Erythroblast (primary cell): ENCODE data around the gene PACSIN1.

Experiments
- DNase-seq, 2 experiments: peaks; one replicate each; lab custom pipeline; 2025; lab: John Stamatoyannopoulos, UW
- GATA1 ChIP-seq: IDR thresholded peaks from 2 replicates; pipeline ENCODE4 v1.6.1; 2011; ENCODE audit warnings: low read depth, mild to moderate bottlenecking, control low read depth, low read length, moderate library complexity
- POLR2A ChIP-seq: IDR thresholded peaks from 2 replicates; pipeline ENCODE4 v1.6.1; 2011; ENCODE audit warnings: mild to moderate bottlenecking, low read length

PACSIN1 gene

DNA sequence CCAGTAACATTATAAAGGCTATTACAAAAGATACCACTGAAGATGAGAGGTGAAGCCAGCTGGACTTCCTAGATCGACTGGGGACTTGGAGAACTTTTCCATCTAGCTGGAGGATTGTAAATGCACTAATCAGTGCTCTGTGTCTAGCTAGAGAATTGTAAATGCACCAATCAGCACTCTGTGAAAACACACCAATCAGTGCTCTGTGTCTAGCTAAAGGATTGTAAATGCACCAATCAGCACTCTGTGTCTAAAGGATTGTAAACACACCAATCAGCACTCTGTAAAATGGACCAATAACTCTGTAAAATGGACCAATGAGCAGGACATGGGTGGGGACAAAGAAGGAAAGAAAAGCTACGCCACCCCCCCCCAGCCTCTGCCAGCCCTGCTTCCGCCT is 26.4 kb upstream of the PACSIN1 start:
- TF ChIP-seq POLR2A (no peak), GATA1 (no peak)
- no peak for DNase-seq

DNA sequence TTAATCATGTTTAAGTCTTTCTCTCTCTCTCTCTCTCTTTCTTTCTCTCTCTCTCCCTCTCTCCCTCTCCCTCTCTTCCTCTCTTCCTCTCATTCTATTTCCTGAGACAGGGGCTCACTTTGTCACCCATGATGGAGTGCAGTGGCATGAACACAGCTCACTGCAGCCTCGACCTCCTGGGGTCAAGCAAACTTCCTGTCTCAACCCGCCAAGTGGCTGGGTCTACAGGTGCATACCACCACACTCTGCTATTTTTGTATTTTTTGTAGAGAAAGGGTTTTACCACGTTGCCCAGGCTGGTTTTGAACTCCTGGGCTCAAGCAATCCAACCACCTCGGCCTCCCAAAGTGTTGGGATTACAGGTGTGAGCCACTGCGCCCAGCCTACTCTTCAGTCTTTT is 24.4 kb upstream of the PACSIN1 start:
- no peak for DNase-seq
- TF ChIP-seq GATA1 (no peak), POLR2A (no peak)

DNA sequence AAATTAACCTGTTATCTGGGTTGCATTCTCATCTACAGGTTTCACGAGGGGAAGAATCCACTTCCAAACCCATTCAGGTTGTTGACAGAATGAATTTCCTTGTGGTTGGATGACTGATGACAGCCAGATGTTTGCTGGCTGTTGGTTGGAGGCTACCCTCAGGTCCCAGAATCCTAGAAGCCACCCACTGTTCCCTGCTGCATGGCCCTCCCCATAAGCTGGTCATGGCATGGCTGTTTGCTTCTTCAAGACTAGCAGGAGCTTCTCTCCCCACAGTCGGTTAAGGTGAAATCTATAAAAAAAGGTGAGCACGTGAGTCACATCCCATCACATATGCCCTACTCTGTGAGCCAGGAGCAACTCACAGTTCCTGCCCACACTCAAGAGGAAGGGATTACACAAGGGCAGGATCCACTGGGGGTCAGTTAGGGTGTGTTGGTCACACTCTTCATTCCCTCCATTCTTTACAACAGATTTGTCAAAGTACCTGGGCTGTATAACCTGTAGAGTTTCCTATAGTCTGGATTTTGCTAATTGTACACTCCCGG is 20.5 kb upstream of the PACSIN1 start:
- TF ChIP-seq GATA1: no peak
- TF ChIP-seq POLR2A: no peak
- no peak for DNase-seq

DNA sequence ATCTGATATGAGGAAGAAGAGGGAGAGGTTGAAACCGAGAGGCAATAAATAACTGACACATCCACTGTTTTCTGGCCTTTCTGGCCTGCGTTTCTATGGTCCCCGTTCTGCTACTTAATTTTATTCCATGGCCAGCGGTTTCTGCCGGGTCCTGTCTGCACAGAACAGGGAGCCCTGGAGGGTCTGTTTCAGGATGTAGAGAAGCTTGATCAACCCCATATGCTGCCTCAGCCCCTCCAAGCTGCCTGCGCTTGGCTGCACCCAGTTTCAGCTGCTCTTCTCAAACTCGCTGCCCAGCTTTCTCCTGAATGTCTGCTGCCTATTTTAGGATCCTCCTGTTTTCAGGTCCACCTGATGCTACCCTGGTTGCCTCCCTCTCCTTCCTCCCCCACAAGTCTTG is 18.5 kb upstream of the PACSIN1 start:
- DNase-seq: no peak
- TF ChIP-seq GATA1: no peak
- no peak for TF ChIP-seq POLR2A

DNA sequence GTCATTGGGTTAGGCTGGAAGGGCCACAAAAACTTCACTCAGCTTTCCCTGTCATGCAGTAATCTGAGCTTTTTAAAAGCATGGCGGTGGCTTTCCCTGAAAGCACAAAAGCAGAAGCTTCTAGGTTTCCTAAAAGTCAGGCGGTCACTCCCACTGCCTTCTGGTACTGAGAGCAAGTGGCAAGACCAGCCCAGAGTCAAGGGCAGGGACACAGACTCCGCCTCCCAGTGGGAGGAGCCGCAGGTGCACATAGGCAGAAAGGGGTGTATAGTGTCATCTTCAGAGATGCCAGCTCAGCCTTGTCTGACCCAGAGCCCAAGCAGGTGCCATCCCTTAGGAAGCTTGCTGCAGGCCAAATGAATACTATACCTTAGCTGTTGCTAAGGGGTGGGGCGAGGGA is 18.0 kb upstream of the PACSIN1 start:
- TF ChIP-seq GATA1 (no peak), POLR2A (no peak)
- no peak for DNase-seq

DNA sequence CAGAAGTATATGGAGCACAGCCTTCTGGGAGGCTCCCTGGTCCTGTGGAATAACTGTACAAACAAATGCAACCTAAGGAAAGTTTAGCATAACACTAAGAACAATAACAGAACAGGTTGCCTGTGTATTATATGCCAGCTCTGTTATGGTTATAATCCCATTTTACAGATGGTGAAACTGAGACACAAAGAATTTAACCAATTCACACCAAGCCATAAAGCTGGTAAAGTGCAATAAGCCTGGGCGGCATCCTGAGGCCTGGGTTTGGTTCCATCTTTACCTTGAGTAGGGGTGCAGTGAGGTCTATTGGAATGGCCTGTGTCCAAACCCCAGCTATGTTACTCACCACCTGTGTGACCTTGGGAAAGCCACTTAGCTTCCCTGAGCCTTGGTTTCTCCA is 14.7 kb upstream of the PACSIN1 start:
- TF ChIP-seq GATA1 (no peak), POLR2A (no peak)
- no peak for DNase-seq

DNA sequence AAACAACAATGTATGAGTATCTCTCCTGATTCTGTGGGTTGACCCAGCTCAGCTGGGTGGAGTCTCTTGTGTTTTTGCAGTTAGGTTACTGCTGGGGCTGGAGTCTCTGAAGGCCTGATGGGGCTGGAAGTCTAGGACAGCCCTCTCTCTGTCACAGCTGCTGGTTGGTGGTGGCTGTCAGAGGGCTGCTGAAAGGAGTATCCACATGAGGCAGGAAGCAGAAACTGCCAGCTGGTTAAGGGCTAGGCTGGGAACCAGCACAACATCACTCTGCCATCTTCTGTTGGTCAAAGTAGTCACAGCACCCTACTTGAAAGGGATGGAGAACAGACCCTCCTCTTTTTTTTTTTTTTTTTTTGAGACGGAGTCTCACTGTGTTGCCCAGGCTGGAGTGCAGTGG is 10.0 kb upstream of the PACSIN1 start:
- no peak for DNase-seq
- no peak for TF ChIP-seq POLR2A
- TF ChIP-seq GATA1: no peak

DNA sequence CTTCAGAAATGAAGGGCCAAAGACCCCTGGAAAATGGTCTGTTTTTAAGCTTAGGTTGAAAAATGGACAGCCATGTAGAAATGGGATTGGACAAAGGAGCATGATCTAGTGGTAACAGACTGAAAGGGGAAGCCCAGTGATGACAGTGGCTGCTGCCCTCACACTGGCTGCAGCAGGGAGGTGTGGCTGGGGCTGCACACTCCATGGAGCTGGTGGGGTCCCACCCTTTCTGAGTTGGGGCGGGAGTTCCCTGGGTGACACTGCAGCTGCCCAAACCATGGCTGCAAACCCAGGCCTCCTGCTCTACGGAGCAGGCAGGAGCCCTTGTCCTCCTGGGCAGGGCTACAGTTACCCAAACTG is 8.5 kb upstream of the PACSIN1 start:
- no peak for TF ChIP-seq POLR2A
- no peak for TF ChIP-seq GATA1
- peak; percentile 26 to 54 for DNase-seq

DNA sequence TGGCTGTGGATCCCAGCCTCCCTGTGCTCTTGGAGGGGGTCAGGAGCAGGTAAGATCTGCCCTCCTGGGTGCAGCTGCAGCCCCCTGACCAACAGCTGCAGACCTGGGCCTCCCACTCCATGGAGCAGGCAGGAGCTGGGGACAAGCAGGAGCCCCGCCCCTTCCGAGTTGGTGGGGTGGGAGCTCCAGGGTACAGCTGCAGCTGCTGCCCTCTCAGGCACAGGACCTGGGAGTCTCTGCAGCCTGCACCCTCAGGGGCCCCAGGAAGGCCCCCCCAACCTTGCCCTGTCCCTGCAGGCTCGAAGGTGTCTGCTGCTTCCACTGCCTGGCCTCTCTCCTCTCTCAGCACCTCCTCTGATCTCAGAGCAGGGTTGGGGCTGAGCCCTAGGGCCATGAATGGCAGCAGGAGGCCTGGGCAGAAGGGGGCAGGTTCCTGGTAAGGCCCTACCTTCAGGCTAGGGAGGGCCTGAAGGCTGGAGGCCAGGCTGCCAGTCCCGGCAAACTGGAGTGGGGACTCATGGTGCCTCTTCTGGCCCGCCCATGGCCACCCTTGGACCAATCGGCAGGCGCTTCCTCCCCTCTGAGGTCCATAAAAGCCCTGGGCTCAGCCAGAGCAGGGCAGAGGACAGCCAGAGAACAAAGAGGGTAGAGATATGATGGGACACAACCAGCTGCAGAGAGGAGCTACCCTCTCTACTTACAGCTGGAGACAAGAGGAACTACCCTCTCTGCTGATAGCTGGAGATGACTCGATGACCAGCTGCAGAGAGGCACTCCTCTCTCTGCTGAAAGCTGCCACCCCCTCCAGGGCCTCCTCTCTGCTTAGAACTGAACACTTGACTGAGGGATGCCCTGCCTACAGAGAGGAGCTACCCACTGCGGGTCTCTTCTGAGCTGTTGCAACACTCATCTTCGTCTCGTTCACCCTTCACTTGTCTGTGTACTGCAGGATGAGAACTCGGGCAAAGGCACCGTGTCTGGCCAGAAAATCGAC is 7.8 kb upstream of the PACSIN1 start:
- TF ChIP-seq GATA1: no peak
- no peak for DNase-seq

DNA sequence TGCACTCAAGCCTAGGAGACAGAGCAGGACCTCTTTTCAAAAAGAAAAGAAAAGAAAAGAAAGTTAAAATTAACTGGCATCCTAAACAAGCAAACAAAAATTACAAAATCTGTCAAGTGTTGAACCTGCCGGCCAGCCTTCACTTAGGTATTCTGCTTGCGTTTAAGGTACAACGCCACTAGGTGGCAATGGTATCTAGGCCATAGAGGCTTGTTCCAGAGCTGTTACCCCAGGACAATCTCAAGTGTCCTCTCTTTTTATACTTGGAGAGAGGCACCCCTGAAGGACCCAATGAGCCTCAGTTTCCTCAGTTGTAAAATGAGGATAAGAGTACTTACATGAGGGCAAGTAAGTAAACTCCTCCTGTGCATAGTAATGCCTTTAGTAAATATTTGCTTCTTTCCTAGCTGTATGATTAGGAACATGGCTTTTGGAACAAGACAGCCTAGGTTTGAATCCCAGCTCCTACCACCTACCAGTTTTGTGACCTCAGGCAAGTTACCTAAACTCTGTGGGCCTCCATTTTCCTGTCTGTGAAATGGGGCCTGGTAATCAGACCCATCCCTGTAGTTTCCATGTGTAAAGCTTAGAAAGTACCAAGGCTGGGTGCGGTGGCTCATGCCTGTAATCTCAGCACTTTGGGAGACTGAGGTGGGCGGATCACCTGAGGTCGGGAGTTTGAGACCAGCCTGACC is 5.8 kb upstream of the PACSIN1 start:
- DNase-seq: peak; percentile 77 to 85
- no peak for TF ChIP-seq GATA1
- TF ChIP-seq POLR2A: no peak

DNA sequence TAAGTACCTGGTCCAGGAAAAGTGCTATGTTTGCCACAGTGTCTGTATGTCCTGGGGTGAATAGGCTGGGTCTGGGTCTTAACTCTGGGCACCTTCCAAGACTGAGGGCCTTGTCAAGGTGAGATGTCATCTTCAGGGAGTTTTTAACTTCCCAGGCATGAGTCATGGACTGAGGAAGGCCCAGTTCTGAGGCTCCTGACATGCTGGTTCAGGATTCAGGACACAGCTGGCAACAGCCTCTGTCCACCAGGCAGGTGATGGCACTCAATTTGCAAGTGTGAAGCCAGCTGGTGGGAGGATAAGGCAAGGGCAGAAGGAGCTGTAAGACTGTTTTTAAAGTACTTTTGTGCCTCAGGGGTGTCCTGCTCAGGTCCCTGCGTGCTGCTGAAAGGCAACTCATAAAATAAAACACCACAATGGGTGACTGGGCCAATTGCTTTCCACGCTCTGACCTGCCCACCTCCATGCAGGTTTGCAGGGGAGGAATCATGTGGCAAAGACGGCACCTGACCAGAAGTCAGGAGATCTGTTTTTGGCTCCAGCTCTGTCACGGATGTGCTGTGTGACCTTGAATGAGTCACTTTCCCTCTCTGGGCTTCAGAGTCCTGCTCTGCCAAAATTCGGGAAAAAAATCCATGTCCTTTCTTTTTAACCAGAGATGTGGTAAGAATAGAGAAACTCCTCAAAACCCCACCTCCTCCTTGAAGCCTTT is 4.9 kb upstream of the PACSIN1 start:
- no peak for TF ChIP-seq POLR2A
- no peak for TF ChIP-seq GATA1
- DNase-seq: no peak

DNA sequence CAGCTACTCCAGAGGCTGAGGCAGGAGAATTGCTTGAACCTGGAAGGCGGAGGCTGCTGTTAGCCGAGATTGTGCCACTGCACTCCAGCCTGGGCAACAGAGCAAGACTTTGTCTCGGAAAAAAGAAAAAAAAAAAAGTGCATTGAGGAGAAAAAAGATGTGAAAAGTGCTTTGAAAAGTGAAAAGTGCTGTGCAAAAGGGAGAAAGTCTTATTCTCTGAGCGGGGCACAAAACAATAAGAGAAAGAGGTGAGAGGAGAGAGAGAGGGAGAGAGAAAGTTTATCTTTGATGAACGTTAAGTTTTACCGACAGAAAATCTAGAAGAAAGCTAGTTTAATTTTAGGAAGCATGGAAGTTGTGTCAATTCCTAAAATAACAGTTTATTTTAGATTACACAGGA is 3.9 kb upstream of the PACSIN1 start:
- no peak for TF ChIP-seq POLR2A
- TF ChIP-seq GATA1: no peak

DNA sequence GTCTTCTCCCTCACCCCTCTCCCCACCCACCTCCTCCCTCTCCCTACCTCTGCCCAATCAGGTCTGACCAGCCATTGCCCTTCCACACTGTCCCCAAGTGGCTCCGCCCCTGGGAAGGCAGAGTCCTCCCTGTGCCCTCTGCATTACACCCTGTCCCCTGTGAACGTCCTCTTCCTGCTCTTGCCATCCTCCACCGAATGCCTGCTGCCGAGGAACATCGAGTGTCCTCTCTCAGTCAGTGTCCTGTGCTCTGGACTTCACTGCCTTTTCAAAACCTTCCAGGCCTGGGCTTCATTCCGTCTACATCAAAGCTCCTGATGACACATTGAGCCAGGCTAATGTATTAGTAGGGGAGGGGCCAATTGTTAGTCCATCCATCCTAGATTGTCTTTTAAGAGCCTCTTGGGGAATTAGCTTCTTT is 3.3 kb upstream of the PACSIN1 start:
- peak in 1 of 2 experiments; percentile 20 for DNase-seq
- TF ChIP-seq POLR2A (no peak), GATA1 (no peak)

More for the DNA sequence above, 3.9 kb upstream of the PACSIN1 start:
- DNase-seq: no peak
